HEK293T (cell line): ENCODE results near the gene DHH.

Experiments
- CTCF ChIA-PET: fragments of 350-600 bp; formaldehyde crosslinking; extraction: SDS; loops from one replicate; lab custom pipeline; 2021; ENCODE audit warnings: antibody characterized with exemption, inconsistent platforms; lab: Yijun Ruan, JAX
- POLR2A ChIA-PET: fragments of 350-600 bp; formaldehyde crosslinking; extraction: SDS; loops from one replicate; lab custom pipeline; 2020; ENCODE audit warnings: antibody characterized with exemption, inconsistent platforms; lab: Yijun Ruan, JAX
- DNase-seq: peaks from one replicate; pipeline ENCODE4 v3.0.0; 2012; ENCODE audit warnings: mixed read lengths; ENCODE audit errors: extremely low spot score
- ARNT ChIP-seq: fragments of 450-650 bp; IDR thresholded peaks from 2 replicates; pipeline ENCODE4 v1.6.1; 2017; ENCODE audit warnings: mild to moderate bottlenecking
- BHLHE40 ChIP-seq: fragments of 450-650 bp; IDR thresholded peaks from 2 replicates; pipeline ENCODE4 v1.6.1; 2016; ENCODE audit warnings: mild to moderate bottlenecking, moderate library complexity, borderline replicate concordance
- CTBP1 ChIP-seq: fragments of 450-650 bp; IDR thresholded peaks from 2 replicates; pipeline ENCODE4 v1.6.1; 2016; ENCODE audit warnings: borderline replicate concordance
- ELF4 ChIP-seq: fragments of 450-650 bp; IDR thresholded peaks from 2 replicates; pipeline ENCODE4 v1.6.1; 2017; ENCODE audit warnings: antibody characterized with exemption
- FOXA1 ChIP-seq: fragments of 450-650 bp; IDR thresholded peaks from 2 replicates; pipeline ENCODE4 v1.6.1; 2016; ENCODE audit warnings: mild to moderate bottlenecking
- FOXK2 ChIP-seq: fragments of 450-650 bp; IDR thresholded peaks from 2 replicates; pipeline ENCODE4 v1.6.1; 2016; ENCODE audit warnings: mild to moderate bottlenecking
- FOXM1 ChIP-seq: fragments of 450-650 bp; IDR thresholded peaks from 2 replicates; pipeline ENCODE4 v1.6.1; 2017; ENCODE audit warnings: mild to moderate bottlenecking, borderline replicate concordance
- HDGF ChIP-seq: fragments of 450-650 bp; IDR thresholded peaks from 2 replicates; pipeline ENCODE4 v1.6.1; 2017; ENCODE audit warnings: antibody characterized with exemption, borderline replicate concordance
- L3MBTL2 ChIP-seq: fragments of 450-650 bp; conservative IDR thresholded peaks from 2 replicates; pipeline ENCODE4 v1.6.1; 2016; ENCODE audit warnings: mild to moderate bottlenecking
- LEF1 ChIP-seq: fragments of 450-650 bp; IDR thresholded peaks from 2 replicates; pipeline ENCODE4 v1.6.1; 2017; ENCODE audit warnings: mild to moderate bottlenecking, borderline replicate concordance
- NFRKB ChIP-seq: fragments of 450-650 bp; IDR thresholded peaks from 2 replicates; pipeline ENCODE4 v1.6.1; 2016; ENCODE audit warnings: mild to moderate bottlenecking, moderate library complexity
- PKNOX1 ChIP-seq: fragments of 450-650 bp; IDR thresholded peaks from 2 replicates; pipeline ENCODE4 v1.6.1; 2016
- SP1 ChIP-seq: fragments of 450-650 bp; IDR thresholded peaks from 2 replicates; pipeline ENCODE4 v1.6.1; 2017
- SUZ12 ChIP-seq: fragments of 450-650 bp; IDR thresholded peaks from 2 replicates; pipeline ENCODE4 v1.6.1; 2016; ENCODE audit warnings: mild to moderate bottlenecking
- TARDBP ChIP-seq: fragments of 450-650 bp; IDR thresholded peaks from 2 replicates; pipeline ENCODE4 v1.6.1; 2016
- ZNF384 ChIP-seq: fragments of 450-650 bp; IDR thresholded peaks from 2 replicates; pipeline ENCODE4 v1.6.1; 2016

Gene DHH

GRCh38 chr12:49060237-49061156, 34.1 kb downstream of the DHH start, which contains the start of gene KMT2D:
TSS of gene KMT2D (minus strand) at chr12:49060794. CDS start at chr12:49055324, 5,470 bp downstream.
- POLR2A ChIA-PET, result interaction anchor here (1.2 to 1.5 kb wide), 2 partner anchors 10 to 70 kb away, joined by 7 read pairs; partner anchors contain the start of genes RHEBL1 and TUBA1B

GRCh38 chr12:49059299-49060171, 35.1 kb downstream of the DHH start:
- TF ChIP-seq CTBP1 (no peak), FOXA1 (no peak), FOXK2 (no peak), TARDBP (no peak), ZNF384 (no peak), PKNOX1 (no peak), ARNT (no peak), BHLHE40 (no peak), SUZ12 (no peak), SP1 (no peak)
- POLR2A ChIA-PET, result interaction anchor here (0.5 to 5.2 kb wide), 5 partner anchors 10 to 176 kb away, joined by 3 to 50 read pairs (median 7); partner anchors contain the start of genes RHEBL1 and TUBA1B
- peak; percentile 34 for DNase-seq
- CTCF ChIA-PET, result interaction anchor here (1.0 to 1.2 kb wide), 2 partner anchors 29 to 71 kb away, joined by 3 read pairs; partner anchors contain the start of gene TUBA1B

More at GRCh38 chr12:49060237-49061156, 34.1 kb downstream of the DHH start, which contains the start of gene KMT2D:
- CTCF ChIA-PET, result interaction anchor here (1.0 to 1.2 kb wide), 2 partner anchors 28 to 70 kb away, joined by 3 read pairs; partner anchors contain the start of gene TUBA1B
- TF ChIP-seq CTBP1 (peak; percentile 69; the same call in 1 of the 2 replicates), HDGF (no peak), L3MBTL2 (peak; percentile 78), ELF4 (peak; percentile 29; the same call in 1 of the 2 replicates), FOXM1 (peak; percentile 84), TARDBP (peak; percentile 61), NFRKB (peak; percentile 95), LEF1 (peak; percentile 84), ARNT (peak; percentile 61; the same call in 1 of the 2 replicates), SP1 (no peak), ZNF384 (no peak)
- peak; percentile 87 for DNase-seq

GRCh38 chr12:49059045-49059298, 35.6 kb downstream of the DHH start:
- no peak for TF ChIP-seq FOXM1
- no peak for TF ChIP-seq FOXK2
- TF ChIP-seq HDGF, result no peak
- no peak for TF ChIP-seq L3MBTL2
- no peak for TF ChIP-seq SP1
- TF ChIP-seq PKNOX1, result no peak
- no peak for TF ChIP-seq ARNT
- CTCF ChIA-PET, result interaction anchor here (0.8 to 4.0 kb wide), 4 partner anchors 15 to 244 kb away, joined by 3 to 19 read pairs (median 6); no protein-coding TSS in a partner anchor
- POLR2A ChIA-PET, result interaction anchor here (0.5 to 5.2 kb wide), 7 partner anchors 11 to 176 kb away, joined by 3 to 50 read pairs (median 3); partner anchors contain the start of genes ARF3, RHEBL1 and TUBA1B
- DNase-seq, result no peak

DNA sequence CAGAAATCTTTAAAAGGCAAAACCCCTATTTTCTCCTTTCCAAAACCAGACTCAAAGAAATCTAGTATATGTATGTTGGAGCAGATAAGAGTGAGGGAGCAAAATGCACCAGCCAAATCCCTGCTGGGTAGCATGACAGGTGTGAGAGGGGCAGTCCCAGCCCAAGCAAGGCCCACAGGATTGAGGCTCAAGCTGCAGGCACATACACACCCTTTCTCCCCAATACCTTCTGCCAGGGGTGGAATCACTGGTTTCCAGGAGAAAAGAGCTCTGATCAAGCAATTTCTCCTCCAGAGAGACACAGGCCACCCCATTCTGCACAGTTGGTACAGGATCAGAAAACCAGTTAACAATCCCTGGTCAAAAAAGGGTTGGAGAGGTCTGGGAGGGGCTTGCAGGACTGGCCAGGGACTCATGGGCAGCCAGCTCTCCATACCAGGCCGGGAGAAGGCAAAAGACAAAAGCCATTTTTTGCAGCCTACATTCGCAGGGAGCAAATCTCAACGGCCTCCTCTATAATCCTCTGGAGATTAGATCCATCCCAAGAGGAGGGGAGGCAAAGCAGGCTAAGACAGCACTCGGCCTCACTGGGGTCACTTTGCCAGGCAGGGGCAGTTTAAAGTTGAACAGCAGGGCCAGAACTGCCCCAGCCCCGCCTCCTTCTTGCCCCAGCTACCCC, 36.1 kb downstream of the DHH start:
- ChIA-PET POLR2A (interaction anchor here (0.8 to 5.2 kb wide), 7 partner anchors 11 to 175 kb away, joined by 3 to 50 read pairs (median 3); partner anchors contain the start of genes ARF3, RHEBL1 and TUBA1B), CTCF (interaction anchor here (0.8 to 4.0 kb wide), 4 partner anchors 15 to 243 kb away, joined by 3 to 19 read pairs (median 6); no protein-coding TSS in a partner anchor)
- TF ChIP-seq FOXA1 (no peak), PKNOX1 (no peak), CTBP1 (no peak), BHLHE40 (no peak), TARDBP (no peak), LEF1 (no peak), HDGF (no peak), FOXM1 (no peak), NFRKB (no peak), ZNF384 (no peak), SP1 (no peak), SUZ12 (no peak), ELF4 (no peak)
- no peak for DNase-seq

- TF ChIP-seq TARDBP (no peak), FOXM1 (no peak), CTBP1 (no peak), NFRKB (no peak), SP1 (no peak), PKNOX1 (no peak), BHLHE40 (no peak), SUZ12 (no peak), ARNT (no peak), L3MBTL2 (no peak), ZNF384 (no peak), HDGF (no peak), ELF4 (no peak), LEF1 (no peak), FOXA1 (no peak), FOXK2 (no peak)
- POLR2A ChIA-PET, result interaction anchor here (0.8 to 5.2 kb wide), 5 partner anchors 12 to 100 kb away, joined by 3 to 50 read pairs (median 3); partner anchors contain the start of genes ARF3, RHEBL1 and TUBA1B
- no peak for DNase-seq
- CTCF ChIA-PET, result interaction anchor here (1.3 to 4.0 kb wide), 3 partner anchors 14 to 52 kb away, joined by 3 to 19 read pairs (median 10); no protein-coding TSS in a partner anchor
These were observed 36.7 kb downstream of the DHH start for GRCh38 chr12:49057888-49058287.
